ENCODE measurements around the gene ANGEL2. TPM values are rescaled to one million over a fixed set of nuclear protein-coding genes. Genes with fewer than 3 reads are reported as not detected.

Gene ANGEL2
- total RNA-seq, result 16.4 TPM
- long read RNA-seq, full-length matches to known transcripts, result 3 of 13 reads
- long read RNA-seq, partial matches to known transcripts, result 1 of 13 reads
- long read RNA-seq, other reads (novel, unspliced or antisense), result 9 of 13 reads

DNA sequence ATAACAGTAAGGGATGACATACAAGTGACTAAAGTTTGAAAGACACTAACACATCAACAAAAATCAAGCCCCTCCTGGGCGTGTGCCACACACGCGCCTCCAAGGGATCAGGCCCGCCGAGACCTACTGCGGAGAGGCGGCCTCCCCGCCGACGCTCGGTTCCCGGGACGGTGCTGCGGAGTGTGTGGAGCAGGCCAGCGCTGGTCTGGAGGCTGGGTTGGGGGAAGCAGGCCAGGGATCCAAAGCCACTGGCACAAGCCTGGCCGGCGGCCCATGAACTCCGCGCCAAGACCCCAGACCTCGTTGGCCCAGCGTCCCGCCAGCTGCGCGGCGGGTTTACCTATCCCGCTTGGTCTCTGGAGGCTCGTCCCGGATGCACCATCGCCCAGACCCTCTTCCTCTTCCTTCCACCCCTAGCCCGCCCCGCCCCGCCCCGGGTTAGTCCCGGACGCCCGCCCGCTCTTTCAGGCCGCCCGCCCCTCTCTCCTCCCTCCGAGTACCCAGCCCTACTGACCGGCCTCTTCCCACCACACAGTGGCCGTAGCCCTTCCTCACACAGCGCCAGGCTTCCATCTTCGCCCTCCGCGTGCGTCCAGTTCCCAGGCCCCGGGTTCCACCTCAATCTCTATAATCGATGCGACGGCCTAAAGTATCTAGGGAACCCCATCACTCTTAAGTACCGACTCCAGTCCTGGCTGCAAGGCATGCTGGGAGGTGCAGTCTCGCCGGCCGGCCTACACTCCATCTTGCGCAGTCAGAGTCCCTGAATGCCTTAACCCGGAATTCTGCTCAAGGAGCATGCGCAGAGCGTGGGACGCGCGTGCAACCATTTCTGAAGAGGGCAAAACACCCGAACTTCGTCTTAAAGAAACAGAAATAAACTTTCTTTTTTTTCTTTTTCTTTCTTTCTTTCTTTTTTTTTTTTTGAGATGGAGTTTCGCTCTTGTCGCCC is at the start of gene ANGEL2:
Gene ANGEL2 (minus strand): TSS at position 769 of the 952 bp plus-strand sequence. CDS start 196 bp downstream, at position 573.
- TF ChIP-seq, protein P1, sequence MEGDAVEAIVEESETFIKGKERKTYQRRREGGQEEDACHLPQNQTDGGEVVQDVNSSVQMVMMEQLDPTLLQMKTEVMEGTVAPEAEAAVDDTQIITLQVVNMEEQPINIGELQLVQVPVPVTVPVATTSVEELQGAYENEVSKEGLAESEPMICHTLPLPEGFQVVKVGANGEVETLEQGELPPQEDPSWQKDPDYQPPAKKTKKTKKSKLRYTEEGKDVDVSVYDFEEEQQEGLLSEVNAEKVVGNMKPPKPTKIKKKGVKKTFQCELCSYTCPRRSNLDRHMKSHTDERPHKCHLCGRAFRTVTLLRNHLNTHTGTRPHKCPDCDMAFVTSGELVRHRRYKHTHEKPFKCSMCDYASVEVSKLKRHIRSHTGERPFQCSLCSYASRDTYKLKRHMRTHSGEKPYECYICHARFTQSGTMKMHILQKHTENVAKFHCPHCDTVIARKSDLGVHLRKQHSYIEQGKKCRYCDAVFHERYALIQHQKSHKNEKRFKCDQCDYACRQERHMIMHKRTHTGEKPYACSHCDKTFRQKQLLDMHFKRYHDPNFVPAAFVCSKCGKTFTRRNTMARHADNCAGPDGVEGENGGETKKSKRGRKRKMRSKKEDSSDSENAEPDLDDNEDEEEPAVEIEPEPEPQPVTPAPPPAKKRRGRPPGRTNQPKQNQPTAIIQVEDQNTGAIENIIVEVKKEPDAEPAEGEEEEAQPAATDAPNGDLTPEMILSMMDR (IDR thresholded peaks at IDR 0.05; ENCODE audit: borderline replicate concordance), result no peak
- intact Hi-C loops (cut with micrococcal nuclease), result no loop called here
- peak within 1 kb of the TSS; percentile 92 for H3K4me3 ChIP-seq

DNA sequence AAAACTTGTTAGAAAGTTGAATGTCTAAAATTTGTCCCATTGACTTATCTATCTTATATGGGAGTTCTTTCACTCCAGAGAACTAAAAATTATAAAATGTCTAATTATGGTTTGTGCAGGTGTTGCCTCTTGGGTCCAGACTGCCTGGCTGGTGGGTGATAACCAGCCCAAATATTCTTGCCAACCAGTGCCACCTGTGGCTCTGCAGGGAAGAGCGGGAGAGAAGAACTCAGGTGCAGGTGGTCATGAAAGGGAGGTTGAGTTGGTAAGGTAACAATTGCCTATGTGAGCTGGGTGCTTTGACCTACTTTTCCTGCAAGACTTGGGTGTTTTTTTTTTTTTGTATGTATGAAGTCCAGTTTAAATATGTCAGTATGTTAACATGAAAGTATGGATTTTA is 45.6 kb upstream of the ANGEL2 start:
- intact Hi-C loops (cut with micrococcal nuclease), result no loop called here
- H3K27ac ChIP-seq (replicated peaks), result no peak overlapping the region
- TF ChIP-seq, protein P1 (IDR thresholded peaks at IDR 0.05; ENCODE audit: borderline replicate concordance), result no peak

More for the DNA sequence above, at the start of gene ANGEL2:
- DNase-seq, result peak; percentile 97
- H3K4me1 ChIP-seq, result peaks cover 39% of the 10 kb centered on the region
- H3K27me3 ChIP-seq (ENCODE audit: low read depth), result no peaks in the 10 kb centered on the region
- H3K36me3 ChIP-seq, result peaks cover 19% of the 10 kb centered on the region
- no peaks in the 10 kb centered on the region for H3K9me3 ChIP-seq (replicated peaks)
- H3K27ac ChIP-seq (replicated peaks), result peak within 1 kb of the TSS; percentile 96

DNA sequence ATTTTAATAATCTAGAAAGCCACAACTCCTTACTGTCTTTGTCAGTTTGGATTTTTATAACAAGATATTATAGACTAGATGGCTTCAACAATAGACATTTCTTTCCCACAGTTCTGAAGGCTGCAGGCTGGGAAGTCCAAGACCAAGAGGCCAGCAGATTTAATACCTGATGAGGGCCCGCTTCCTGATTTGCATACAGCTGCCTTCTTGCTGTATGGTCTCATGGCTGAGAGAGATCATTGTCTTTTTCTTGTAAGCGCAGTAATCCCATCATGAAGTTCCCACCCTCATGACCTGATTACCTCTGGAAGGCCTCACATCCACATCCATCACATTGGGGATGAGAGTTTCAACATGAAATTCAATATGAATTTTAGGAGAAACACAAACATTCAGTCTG is 45.2 kb upstream of the ANGEL2 start:
- TF ChIP-seq, protein P1 (IDR thresholded peaks at IDR 0.05; ENCODE audit: borderline replicate concordance), result no peak
- Histone ChIP-seq H3K27me3 (ENCODE audit: low read depth) (no peaks in the 10 kb centered on the region), H3K9me3 (replicated peaks) (peaks cover 8% of the 10 kb centered on the region), H3K4me3 (no peak overlapping the region), H3K36me3 (no peaks in the 10 kb centered on the region), H3K4me1 (no peaks in the 10 kb centered on the region), H3K27ac (replicated peaks) (no peak overlapping the region)
- intact Hi-C loops (cut with micrococcal nuclease), result no loop called here
- no peak for DNase-seq

More for the DNA sequence above, 45.6 kb upstream of the ANGEL2 start:
- DNase-seq, result no peak
- peaks cover 8% of the 10 kb centered on the region for H3K9me3 ChIP-seq (replicated peaks)
- H3K36me3 ChIP-seq, result no peaks in the 10 kb centered on the region
- no peaks in the 10 kb centered on the region for H3K27me3 ChIP-seq (ENCODE audit: low read depth)
- no peak overlapping the region for H3K4me3 ChIP-seq
- no peaks in the 10 kb centered on the region for H3K4me1 ChIP-seq

- no peaks in the 10 kb centered on the region for H3K27me3 ChIP-seq (ENCODE audit: low read depth)
- DNase-seq, result no peak
- H3K4me3 ChIP-seq, result no peak overlapping the region
- H3K27ac ChIP-seq (replicated peaks), result no peak overlapping the region
- no peaks in the 10 kb centered on the region for H3K36me3 ChIP-seq
- H3K9me3 ChIP-seq (replicated peaks), result peaks cover 8% of the 10 kb centered on the region
- intact Hi-C loops (cut with micrococcal nuclease), result no loop called here
- peaks cover 12% of the 10 kb centered on the region for H3K4me1 ChIP-seq
- TF ChIP-seq, protein P1 (IDR thresholded peaks at IDR 0.05; ENCODE audit: borderline replicate concordance), result no peak
Observed at GRCh38 chr1:213057264-213058059, 41.8 kb upstream of the ANGEL2 start.

DNA sequence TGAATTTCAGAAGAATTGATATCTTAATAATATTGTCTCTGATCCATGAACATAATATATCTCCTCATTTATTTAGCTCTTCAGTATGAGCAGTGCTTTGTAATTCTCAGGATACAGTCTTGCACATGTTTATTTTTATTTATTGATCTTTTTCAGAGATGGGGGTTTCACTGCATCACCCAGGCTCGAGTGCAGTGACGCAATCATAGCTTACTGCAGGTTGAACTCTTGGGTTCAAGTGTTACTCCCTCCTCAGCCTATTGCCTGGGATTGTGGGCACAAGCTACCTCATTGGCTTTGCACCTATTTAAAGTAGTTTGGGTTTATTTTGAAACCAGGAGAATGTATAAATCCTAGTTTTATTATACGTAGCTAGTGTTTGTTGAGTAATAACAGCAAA is 40.1 kb upstream of the ANGEL2 start:
- Histone ChIP-seq H3K9me3 (replicated peaks) (peaks cover 8% of the 10 kb centered on the region), H3K4me3 (no peak overlapping the region), H3K36me3 (no peaks in the 10 kb centered on the region), H3K27ac (replicated peaks) (no peak overlapping the region), H3K27me3 (ENCODE audit: low read depth) (no peaks in the 10 kb centered on the region), H3K4me1 (peaks cover 29% of the 10 kb centered on the region)
- no peak for DNase-seq
- TF ChIP-seq, protein P1 (IDR thresholded peaks at IDR 0.05; ENCODE audit: borderline replicate concordance), result no peak
- intact Hi-C loops (cut with micrococcal nuclease), result no loop called here
